ENCODE data around the gene RACGAP1.

The RACGAP1 gene

DNA sequence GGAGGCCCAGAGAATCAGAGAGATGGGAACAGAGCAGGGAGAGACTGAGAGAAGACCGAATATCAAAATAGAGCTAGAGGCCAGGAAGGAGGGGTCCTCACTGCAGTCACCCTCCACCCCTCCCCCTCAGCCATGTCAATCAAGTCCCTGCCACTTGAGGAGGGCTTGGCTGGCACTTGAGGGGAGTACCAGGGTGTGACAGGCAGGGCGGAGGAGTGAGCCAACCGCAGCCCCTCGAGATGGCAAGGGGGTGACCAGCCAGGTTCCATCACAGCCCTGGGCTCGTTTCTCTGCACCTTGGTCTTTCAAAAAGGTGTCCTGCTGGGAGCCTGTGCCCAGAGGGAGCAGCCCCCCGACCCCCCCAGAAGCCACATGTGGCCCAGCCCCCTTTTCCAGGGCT lies 59.5 kb downstream of the RACGAP1 start:
- no peak overlapping the region for H2BK120ac ChIP-seq (ENCODE audit: low read depth, low read length)
- no peak overlapping the region for H4K8ac ChIP-seq (ENCODE audit: low read depth, low read length)
- H3K4me3 ChIP-seq (ENCODE audit: low read length), result no peak overlapping the region
- H3K79me2 ChIP-seq (ENCODE audit: control insufficient read depth, insufficient read depth, low read length), result no peaks in the 10 kb centered on the region
- no peak overlapping the region for H2BK15ac ChIP-seq (replicated peaks; ENCODE audit: low read depth)
- H3K36me3 ChIP-seq (ENCODE audit: control insufficient read depth, insufficient read depth, low read length), result no peaks in the 10 kb centered on the region
- no peak overlapping the region for H3K4ac ChIP-seq (ENCODE audit: low read depth, low read length)
- H4K5ac ChIP-seq (ENCODE audit: low read length), result no peak overlapping the region
- no peak overlapping the region for H3K18ac ChIP-seq (ENCODE audit: low read length)
- H3K4me2 ChIP-seq (ENCODE audit: low read length), result no peak overlapping the region
- no peak overlapping the region for H3K23ac ChIP-seq (ENCODE audit: low read length)
- no peak overlapping the region for H3K27ac ChIP-seq (ENCODE audit: low read depth, low read length)
- H2BK5ac ChIP-seq (ENCODE audit: low read length), result no peak overlapping the region
- H3K9ac ChIP-seq (ENCODE audit: low read length), result no peak overlapping the region
- H3K56ac ChIP-seq (ENCODE audit: low read length), result no peak overlapping the region
- H3K79me1 ChIP-seq (ENCODE audit: low read length), result no peaks in the 10 kb centered on the region
- no peaks in the 10 kb centered on the region for H3K4me1 ChIP-seq (ENCODE audit: control insufficient read depth, low read depth, low read length)
- H2AK5ac ChIP-seq (ENCODE audit: low read length), result no peak overlapping the region
- DNase-seq, result no peak
- no CpG with 5 or more reads among the region's 6 CpGs for WGBS (ENCODE audit: extremely low coverage, insufficient coverage, low lambda C conversion rate)
- H3K27me3 ChIP-seq (ENCODE audit: insufficient read depth, low read length, poor library complexity), result peaks cover 9% of the 10 kb centered on the region

DNA sequence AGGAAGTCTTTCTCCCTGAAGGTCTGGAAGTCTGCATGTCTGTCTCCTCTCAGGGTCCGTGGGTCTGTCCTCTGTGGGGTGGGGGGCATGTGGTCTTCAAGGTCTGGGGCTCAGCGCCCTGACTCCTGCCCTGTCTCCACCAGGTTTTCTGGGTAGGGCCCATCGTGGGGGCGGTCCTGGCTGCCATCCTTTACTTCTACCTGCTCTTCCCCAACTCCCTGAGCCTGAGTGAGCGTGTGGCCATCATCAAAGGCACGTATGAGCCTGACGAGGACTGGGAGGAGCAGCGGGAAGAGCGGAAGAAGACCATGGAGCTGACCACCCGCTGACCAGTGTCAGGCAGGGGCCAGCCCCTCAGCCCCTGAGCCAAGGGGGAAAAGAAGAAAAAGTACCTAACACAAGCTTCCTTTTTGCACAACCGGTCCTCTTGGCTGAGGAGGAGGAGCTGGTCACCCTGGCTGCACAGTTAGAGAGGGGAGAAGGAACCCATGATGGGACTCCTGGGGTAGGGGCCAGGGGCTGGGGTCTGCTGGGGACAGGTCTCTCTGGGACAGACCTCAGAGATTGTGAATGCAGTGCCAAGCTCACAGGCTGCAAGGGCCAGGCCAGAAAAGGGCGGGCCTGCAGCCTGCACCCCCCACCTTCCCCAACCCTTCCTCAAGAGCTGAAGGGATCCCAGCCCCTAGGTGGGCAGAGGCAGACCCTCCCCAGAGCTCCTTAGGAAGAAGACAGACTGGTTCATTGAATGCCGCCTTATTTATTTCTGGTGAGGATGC lies 60.3 kb downstream of the RACGAP1 start:
- no peak overlapping the region for H3K4me2 ChIP-seq (ENCODE audit: low read length)
- H4K5ac ChIP-seq (ENCODE audit: low read length), result no peak overlapping the region
- no peak overlapping the region for H3K4me3 ChIP-seq (ENCODE audit: low read length)
- H2AK5ac ChIP-seq (ENCODE audit: low read length), result no peak overlapping the region
- no CpG with 5 or more reads among the region's 13 CpGs for WGBS (ENCODE audit: extremely low coverage, insufficient coverage, low lambda C conversion rate)
- H3K79me2 ChIP-seq (ENCODE audit: control insufficient read depth, insufficient read depth, low read length), result no peaks in the 10 kb centered on the region
- no peak overlapping the region for H3K56ac ChIP-seq (ENCODE audit: low read length)
- H3K23ac ChIP-seq (ENCODE audit: low read length), result no peak overlapping the region
- no peak for DNase-seq
- H3K9ac ChIP-seq (ENCODE audit: low read length), result no peak overlapping the region
- H4K8ac ChIP-seq (ENCODE audit: low read depth, low read length), result no peak overlapping the region
- no peak overlapping the region for H2BK120ac ChIP-seq (ENCODE audit: low read depth, low read length)
- H3K36me3 ChIP-seq (ENCODE audit: control insufficient read depth, insufficient read depth, low read length), result no peaks in the 10 kb centered on the region
- H2BK15ac ChIP-seq (replicated peaks; ENCODE audit: low read depth), result no peak overlapping the region
- H2BK5ac ChIP-seq (ENCODE audit: low read length), result no peak overlapping the region
- no peak overlapping the region for H3K18ac ChIP-seq (ENCODE audit: low read length)
- no peaks in the 10 kb centered on the region for H3K4me1 ChIP-seq (ENCODE audit: control insufficient read depth, low read depth, low read length)
- no peaks in the 10 kb centered on the region for H3K79me1 ChIP-seq (ENCODE audit: low read length)
- H3K27me3 ChIP-seq (ENCODE audit: insufficient read depth, low read length, poor library complexity), result peaks cover 17% of the 10 kb centered on the region
- no peak overlapping the region for H3K4ac ChIP-seq (ENCODE audit: low read depth, low read length)
- no peak overlapping the region for H3K27ac ChIP-seq (ENCODE audit: low read depth, low read length)

DNA sequence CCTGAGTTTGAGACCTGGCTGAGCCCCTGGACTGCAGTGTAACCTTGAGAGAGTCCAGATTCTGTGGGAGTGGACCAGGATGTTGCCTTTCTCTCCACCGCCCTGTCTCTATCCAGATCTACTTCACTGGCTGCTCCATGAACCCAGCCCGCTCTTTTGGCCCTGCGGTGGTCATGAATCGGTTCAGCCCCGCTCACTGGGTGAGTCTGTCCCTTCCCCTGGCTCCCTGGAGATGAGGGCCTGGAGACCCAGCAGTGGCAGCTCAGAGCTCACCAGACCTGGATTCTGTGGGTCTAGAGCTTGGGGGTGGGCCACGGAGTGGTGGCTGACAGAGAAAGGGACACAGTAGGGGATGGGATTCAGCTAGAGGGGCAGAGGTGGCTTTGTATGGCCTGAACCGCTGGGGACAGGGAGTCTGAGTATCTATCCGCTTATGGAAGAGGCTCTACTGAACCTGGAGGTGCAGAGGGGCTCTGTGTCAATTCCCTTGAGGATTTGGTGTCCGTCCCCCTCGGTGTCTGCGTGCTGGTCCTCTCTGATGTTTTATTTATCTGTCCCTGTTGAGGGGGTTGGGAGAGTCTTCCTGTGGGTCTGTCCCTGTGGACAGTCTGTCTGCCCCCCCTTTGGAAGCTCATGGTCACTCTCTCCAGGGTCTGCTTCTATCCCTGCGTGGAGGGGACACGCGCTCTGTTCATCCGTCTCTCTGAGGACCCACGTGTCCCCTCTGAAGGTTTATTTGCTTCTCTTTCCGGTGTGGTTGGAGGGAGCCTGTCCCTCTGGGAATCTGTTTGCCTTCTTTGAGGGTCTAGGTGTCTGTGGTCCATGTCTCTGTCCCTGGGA lies 61.1 kb downstream of the RACGAP1 start:
- Histone ChIP-seq H4K8ac (ENCODE audit: low read depth, low read length) (no peak overlapping the region), H2BK120ac (ENCODE audit: low read depth, low read length) (no peak overlapping the region), H3K27me3 (ENCODE audit: insufficient read depth, low read length, poor library complexity) (peaks cover 24% of the 10 kb centered on the region), H2BK5ac (ENCODE audit: low read length) (no peak overlapping the region), H3K18ac (ENCODE audit: low read length) (no peak overlapping the region), H3K79me2 (ENCODE audit: control insufficient read depth, insufficient read depth, low read length) (no peaks in the 10 kb centered on the region), H3K4me2 (ENCODE audit: low read length) (no peak overlapping the region), H4K5ac (ENCODE audit: low read length) (no peak overlapping the region), H3K56ac (ENCODE audit: low read length) (no peak overlapping the region), H3K4me3 (ENCODE audit: low read length) (no peak overlapping the region), H3K23ac (ENCODE audit: low read length) (no peak overlapping the region), H3K36me3 (ENCODE audit: control insufficient read depth, insufficient read depth, low read length) (no peaks in the 10 kb centered on the region), H2AK5ac (ENCODE audit: low read length) (no peak overlapping the region), H2BK15ac (replicated peaks; ENCODE audit: low read depth) (no peak overlapping the region), H3K4ac (ENCODE audit: low read depth, low read length) (no peak overlapping the region), H3K4me1 (ENCODE audit: control insufficient read depth, low read depth, low read length) (no peaks in the 10 kb centered on the region), H3K9ac (ENCODE audit: low read length) (no peak overlapping the region), H3K79me1 (ENCODE audit: low read length) (no peaks in the 10 kb centered on the region), H3K27ac (ENCODE audit: low read depth, low read length) (no peak overlapping the region)
- WGBS (ENCODE audit: extremely low coverage, insufficient coverage, low lambda C conversion rate), result no CpG with 5 or more reads among the region's 17 CpGs
- DNase-seq, result no peak

DNA sequence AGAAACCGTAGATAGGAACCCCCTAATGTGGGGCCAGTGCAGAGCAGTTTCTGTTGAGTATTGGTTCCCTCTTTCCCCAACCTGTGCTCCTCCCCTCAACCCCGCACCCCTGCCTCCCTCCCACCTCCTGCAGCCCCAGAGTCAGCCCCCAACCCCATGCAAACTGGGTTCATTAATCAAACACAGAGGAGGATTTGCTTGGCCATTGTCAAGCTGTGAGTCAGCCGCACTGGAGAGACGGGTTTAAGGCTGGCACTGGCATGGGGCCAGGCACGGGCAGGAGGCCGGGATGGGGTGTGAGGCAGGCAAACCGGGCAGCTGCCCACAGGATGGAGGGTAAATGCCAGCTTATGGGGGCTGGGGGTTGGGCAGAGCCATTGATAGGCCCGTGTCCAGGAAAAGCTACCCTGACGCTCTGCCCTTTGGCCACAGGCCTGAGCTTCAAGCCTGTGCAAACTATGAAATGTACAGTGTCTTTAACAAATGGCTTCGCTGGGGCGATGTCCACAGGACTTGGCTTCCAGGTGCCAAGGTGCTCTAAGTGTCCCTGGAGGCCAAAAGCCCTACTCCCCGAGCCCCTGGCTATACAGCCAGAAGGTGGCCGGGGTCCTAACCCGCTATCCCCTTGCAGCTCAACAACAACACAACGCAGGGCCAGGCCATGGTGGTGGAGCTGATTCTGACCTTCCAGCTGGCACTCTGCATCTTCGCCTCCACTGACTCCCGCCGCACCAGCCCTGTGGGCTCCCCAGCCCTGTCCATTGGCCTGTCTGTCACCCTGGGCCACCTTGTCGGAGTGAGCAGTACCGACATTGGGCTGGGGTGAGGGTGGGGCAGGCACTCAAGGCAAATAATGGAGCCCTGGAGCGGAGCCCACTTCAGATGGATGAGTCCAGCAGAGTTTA lies 62.2 kb downstream of the RACGAP1 start:
- H3K4me2 ChIP-seq (ENCODE audit: low read length), result no peak overlapping the region
- no peak overlapping the region for H3K56ac ChIP-seq (ENCODE audit: low read length)
- H3K27ac ChIP-seq (ENCODE audit: low read depth, low read length), result no peak overlapping the region
- no peaks in the 10 kb centered on the region for H3K4me1 ChIP-seq (ENCODE audit: control insufficient read depth, low read depth, low read length)
- H2AK5ac ChIP-seq (ENCODE audit: low read length), result no peak overlapping the region
- H3K36me3 ChIP-seq (ENCODE audit: control insufficient read depth, insufficient read depth, low read length), result no peaks in the 10 kb centered on the region
- no peak overlapping the region for H2BK5ac ChIP-seq (ENCODE audit: low read length)
- H2BK120ac ChIP-seq (ENCODE audit: low read depth, low read length), result no peak overlapping the region
- H2BK15ac ChIP-seq (replicated peaks; ENCODE audit: low read depth), result no peak overlapping the region
- no peak overlapping the region for H3K4me3 ChIP-seq (ENCODE audit: low read length)
- H3K18ac ChIP-seq (ENCODE audit: low read length), result no peak overlapping the region
- no peak overlapping the region for H3K4ac ChIP-seq (ENCODE audit: low read depth, low read length)
- H3K23ac ChIP-seq (ENCODE audit: low read length), result no peak overlapping the region
- H3K9ac ChIP-seq (ENCODE audit: low read length), result no peak overlapping the region
- WGBS (ENCODE audit: extremely low coverage, insufficient coverage, low lambda C conversion rate), result no CpG with 5 or more reads among the region's 21 CpGs
- peaks cover 27% of the 10 kb centered on the region for H3K27me3 ChIP-seq (ENCODE audit: insufficient read depth, low read length, poor library complexity)
- H4K8ac ChIP-seq (ENCODE audit: low read depth, low read length), result no peak overlapping the region
- no peak overlapping the region for H4K5ac ChIP-seq (ENCODE audit: low read length)
- H3K79me2 ChIP-seq (ENCODE audit: control insufficient read depth, insufficient read depth, low read length), result no peaks in the 10 kb centered on the region
- no peak for DNase-seq
- no peaks in the 10 kb centered on the region for H3K79me1 ChIP-seq (ENCODE audit: low read length)

DNA sequence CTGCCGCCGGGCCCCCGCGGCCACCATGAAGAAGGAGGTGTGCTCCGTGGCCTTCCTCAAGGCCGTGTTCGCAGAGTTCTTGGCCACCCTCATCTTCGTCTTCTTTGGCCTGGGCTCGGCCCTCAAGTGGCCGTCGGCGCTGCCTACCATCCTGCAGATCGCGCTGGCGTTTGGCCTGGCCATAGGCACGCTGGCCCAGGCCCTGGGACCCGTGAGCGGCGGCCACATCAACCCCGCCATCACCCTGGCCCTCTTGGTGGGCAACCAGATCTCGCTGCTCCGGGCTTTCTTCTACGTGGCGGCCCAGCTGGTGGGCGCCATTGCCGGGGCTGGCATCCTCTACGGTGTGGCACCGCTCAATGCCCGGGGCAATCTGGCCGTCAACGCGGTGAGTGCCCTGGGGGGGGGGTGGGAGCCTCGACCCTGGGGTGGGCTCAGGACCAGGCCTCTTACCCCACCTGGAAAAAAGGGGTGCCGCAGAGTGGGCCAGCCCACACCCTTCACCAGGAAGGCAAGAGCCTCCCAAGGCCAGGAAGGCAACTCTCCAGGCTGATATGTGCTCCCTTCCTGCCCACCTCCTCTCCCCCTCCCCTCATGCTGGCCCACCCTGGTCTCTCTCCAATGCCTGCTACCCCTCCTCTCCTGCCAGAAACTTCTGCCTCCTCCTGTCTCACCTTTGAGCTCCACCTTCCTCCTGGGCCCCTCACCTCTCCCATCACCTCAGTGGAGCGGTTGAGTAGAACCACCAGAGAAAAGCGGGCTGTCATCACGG lies 63.1 kb downstream of the RACGAP1 start:
- H3K79me2 ChIP-seq (ENCODE audit: control insufficient read depth, insufficient read depth, low read length), result no peaks in the 10 kb centered on the region
- no peak overlapping the region for H4K8ac ChIP-seq (ENCODE audit: low read depth, low read length)
- H3K4me3 ChIP-seq (ENCODE audit: low read length), result no peak overlapping the region
- no peak overlapping the region for H3K56ac ChIP-seq (ENCODE audit: low read length)
- H3K18ac ChIP-seq (ENCODE audit: low read length), result no peak overlapping the region
- H4K5ac ChIP-seq (ENCODE audit: low read length), result no peak overlapping the region
- no peak overlapping the region for H3K4ac ChIP-seq (ENCODE audit: low read depth, low read length)
- no peak overlapping the region for H2BK5ac ChIP-seq (ENCODE audit: low read length)
- no peak overlapping the region for H3K9ac ChIP-seq (ENCODE audit: low read length)
- H3K79me1 ChIP-seq (ENCODE audit: low read length), result no peaks in the 10 kb centered on the region
- H3K4me2 ChIP-seq (ENCODE audit: low read length), result no peak overlapping the region
- H3K27ac ChIP-seq (ENCODE audit: low read depth, low read length), result no peak overlapping the region
- H2BK120ac ChIP-seq (ENCODE audit: low read depth, low read length), result no peak overlapping the region
- no peak overlapping the region for H2AK5ac ChIP-seq (ENCODE audit: low read length)
- no CpG with 5 or more reads among the region's 37 CpGs for WGBS (ENCODE audit: extremely low coverage, insufficient coverage, low lambda C conversion rate)
- H3K23ac ChIP-seq (ENCODE audit: low read length), result no peak overlapping the region
- H3K36me3 ChIP-seq (ENCODE audit: control insufficient read depth, insufficient read depth, low read length), result no peaks in the 10 kb centered on the region
- no peak overlapping the region for H2BK15ac ChIP-seq (replicated peaks; ENCODE audit: low read depth)
- no peak for DNase-seq
- peaks cover 27% of the 10 kb centered on the region for H3K27me3 ChIP-seq (ENCODE audit: insufficient read depth, low read length, poor library complexity)
- no peaks in the 10 kb centered on the region for H3K4me1 ChIP-seq (ENCODE audit: control insufficient read depth, low read depth, low read length)

Measured in mesendoderm (in vitro differentiated cells).